GM18873 (cell line): ENCODE results near the gene PPHLN1.
"Not testable (repeated sequence)": the region's sequence is repeated elsewhere in the genome, so short reads cannot be mapped to it uniquely, and the experiment has no call there.

Source experiments
- ATAC-seq: cut with Tn5 transposase; IDR thresholded peaks from one replicate; pipeline ENCODE4 v1.9.1; 2021; ENCODE audit warnings: mild to moderate bottlenecking, moderate library complexity, moderate number of reproducible peaks; ENCODE audit not compliant: unreplicated experiment, low FRiP score

The PPHLN1 gene

GRCh38 chr12:42320796-42321195 lies 5.2 kb upstream of the PPHLN1 start:
- no peak for ATAC-seq

- ATAC-seq = no peak
Observed at GRCh38 chr12:42322567-42322966, 3.4 kb upstream of the PPHLN1 start.

- ATAC-seq = no peak
Observed at GRCh38 chr12:42323856-42324255, 2.1 kb upstream of the PPHLN1 start.

GRCh38 chr12:42325326-42325652 lies 678 bp upstream of the PPHLN1 start:
- ATAC-seq = no peak

GRCh38 chr12:42326541-42327226 lies 717 bp downstream of the PPHLN1 start:
- peak; percentile 17 for ATAC-seq

GRCh38 chr12:42327227-42327590 lies 1.2 kb downstream of the PPHLN1 start:
- ATAC-seq = peak; percentile 3

GRCh38 chr12:42330097-42330496 lies 4.1 kb downstream of the PPHLN1 start:
- ATAC-seq = not testable (repeated sequence)

GRCh38 chr12:42332301-42333285 lies 6.6 kb downstream of the PPHLN1 start:
- ATAC-seq = peak; percentile 67

GRCh38 chr12:42336286-42336685 lies 10.3 kb downstream of the PPHLN1 start:
- no peak for ATAC-seq

- no peak for ATAC-seq
Observed at GRCh38 chr12:42338280-42338679, 12.3 kb downstream of the PPHLN1 start.

GRCh38 chr12:42342028-42342427 lies 16.1 kb downstream of the PPHLN1 start:
- ATAC-seq = no peak

GRCh38 chr12:42343721-42344120 lies 17.8 kb downstream of the PPHLN1 start:
- no peak for ATAC-seq

- ATAC-seq = no peak
Observed at GRCh38 chr12:42346403-42347002, 20.5 kb downstream of the PPHLN1 start.

GRCh38 chr12:42349119-42350020 lies 23.4 kb downstream of the PPHLN1 start:
- not testable (repeated sequence) for ATAC-seq

- ATAC-seq = not testable (repeated sequence)
Observed at GRCh38 chr12:42350021-42350407, 24.0 kb downstream of the PPHLN1 start.

- no peak for ATAC-seq
Observed at GRCh38 chr12:42356344-42356743, 30.4 kb downstream of the PPHLN1 start.

GRCh38 chr12:42360747-42361403 lies 34.9 kb downstream of the PPHLN1 start:
- peak; percentile 77 for ATAC-seq

- no peak for ATAC-seq
Observed at GRCh38 chr12:42361909-42362646, 36.1 kb downstream of the PPHLN1 start.

- no peak for ATAC-seq
Observed at GRCh38 chr12:42362647-42363260, 36.8 kb downstream of the PPHLN1 start.
